OCI-LY3 (cell line): ENCODE measurements around the gene MBD3L4.
"Not testable (repeated sequence)": the region's sequence is repeated elsewhere in the genome, so short reads cannot be mapped to it uniquely, and the experiment has no call there.

Experiments
- H2AFZ ChIP-seq: fragments of 200-600, 300-600 bp; shearing (Covaris generic); 2 replicates; pipeline ENCODE4 v1.6.0; 2014; ENCODE audit warnings: antibody characterized with exemption, low read depth, low read length
- H3K27ac ChIP-seq: fragments of 200-600, 300-600 bp; sonication (generic); 2 replicates; pipeline ENCODE4 v1.5.1; 2014; ENCODE audit warnings: mild to moderate bottlenecking, low read length, moderate library complexity, mixed read lengths
- H3K27me3 ChIP-seq: fragments of 200-600, 300-600 bp; sonication (generic); 2 replicates; pipeline ENCODE4 v1.6.1; 2014; ENCODE audit warnings: low read depth, low read length, mixed read lengths
- H3K36me3 ChIP-seq: fragments of 200-600, 300-600 bp; sonication (generic); replicated peaks from 2 replicates; pipeline ENCODE3; 2014; ENCODE audit warnings: low read depth, low read length, mixed read lengths
- H3K4me1 ChIP-seq: fragments of 300-600, 200-600 bp; sonication (generic); 2 replicates; pipeline ENCODE4 v1.6.1; 2014; ENCODE audit warnings: low read length, mixed read lengths
- H3K4me2 ChIP-seq: fragments of 200-600, 300-600 bp; sonication (generic); 2 replicates; pipeline ENCODE4 v1.6.1; 2014; ENCODE audit warnings: low read length, mixed read lengths
- H3K4me3 ChIP-seq: fragments of 300-600, 200-600 bp; sonication (generic); 2 replicates; pipeline ENCODE4 v1.5.1; 2014; ENCODE audit warnings: antibody characterized with exemption, mild to moderate bottlenecking, low read length, moderate library complexity
- H3K79me2 ChIP-seq: fragments of 300-600, 200-600 bp; shearing (Covaris generic); 2 replicates; pipeline ENCODE4 v1.6.1; 2014; ENCODE audit warnings: mild to moderate bottlenecking, low read length, mixed read lengths
- H3K9ac ChIP-seq: fragments of 300-600, 200-600 bp; shearing (Covaris generic); 2 replicates; pipeline ENCODE4 v1.6.0; 2014; ENCODE audit warnings: mild to moderate bottlenecking, low read length, moderate library complexity
- H3K9me3 ChIP-seq: fragments of 200-600, 300-600 bp; shearing (Covaris generic); 2 replicates; pipeline ENCODE4 v1.6.1; 2014; ENCODE audit warnings: low read length, mixed read lengths; ENCODE audit not compliant: insufficient read depth
- H4K20me1 ChIP-seq: fragments of 200-600, 300-600 bp; sonication (generic); 2 replicates; pipeline ENCODE4 v1.6.1; 2016; ENCODE audit warnings: low read length, mixed read lengths; ENCODE audit not compliant: insufficient read depth
- EZH2phosphoT487 ChIP-seq: fragments of 200-600 bp; shearing (Covaris generic); IDR thresholded peaks from 2 replicates; pipeline ENCODE4 v1.6.1; 2018; ENCODE audit warnings: antibody characterized with exemption, mixed run types, low read depth
- TF ChIP-seq, protein P1 (sequence below): fragments of 200-600, 300-600 bp; sonication (generic); IDR thresholded peaks from 2 replicates; pipeline ENCODE4 v1.5.1; 2014; ENCODE audit warnings: antibody characterized with exemption, low read length, low read depth

The MBD3L4 gene

DNA sequence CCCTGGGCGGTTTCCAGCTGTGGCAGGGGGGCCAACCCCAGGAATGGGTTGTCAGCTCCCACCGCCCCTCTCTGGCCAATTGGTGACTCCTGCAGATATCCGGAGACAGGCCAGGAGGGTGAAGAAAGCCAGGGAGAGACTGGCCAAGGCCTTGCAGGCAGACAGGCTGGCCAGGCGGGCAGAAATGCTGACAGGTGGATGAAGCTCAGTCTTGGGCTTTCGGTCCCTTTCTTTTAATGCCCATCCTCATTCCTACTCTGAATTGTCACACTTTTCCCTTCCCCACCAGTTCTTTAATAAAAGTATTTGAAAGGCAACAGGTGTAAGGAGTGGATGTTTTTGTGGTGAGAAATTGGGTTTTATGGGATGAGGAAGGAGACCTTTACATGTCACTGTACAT, 11.4 kb upstream of the MBD3L4 start:
- H3K36me3 ChIP-seq, H3K27ac ChIP-seq, H3K27me3 ChIP-seq, H3K79me2 ChIP-seq, H3K4me2 ChIP-seq, H2AFZ ChIP-seq, H4K20me1 ChIP-seq, H3K9me3 ChIP-seq, H3K9ac ChIP-seq, H3K4me1 ChIP-seq, H3K4me3 ChIP-seq: not testable (repeated sequence)

DNA sequence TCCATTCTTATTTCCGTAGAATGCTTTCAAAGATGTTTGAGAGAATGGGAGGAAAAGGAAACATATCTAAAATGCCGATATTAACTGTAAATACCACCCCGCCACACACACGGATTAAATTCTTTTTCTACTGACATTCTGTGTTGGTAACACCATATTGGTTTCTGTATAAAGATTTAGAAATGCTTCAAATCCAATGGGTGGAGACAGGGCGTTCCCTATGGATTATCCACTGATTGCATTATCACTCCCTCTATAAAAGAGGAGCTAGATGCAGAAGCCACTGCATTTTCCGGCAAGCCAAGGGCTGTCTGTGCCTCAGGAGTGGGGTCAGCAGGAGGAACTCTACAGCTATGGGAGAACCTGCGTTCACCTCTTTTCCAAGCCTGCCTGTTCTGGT, 9.0 kb upstream of the MBD3L4 start, which contains the start of gene MBD3L2:
Gene MBD3L2 (plus strand): TSS at position 301 of the 400 bp plus-strand sequence. CDS start 53 bp downstream, at position 354.
- H3K36me3 ChIP-seq, H3K79me2 ChIP-seq, H3K4me3 ChIP-seq, H3K27ac ChIP-seq, H3K4me1 ChIP-seq, H3K9ac ChIP-seq, H3K4me2 ChIP-seq, H3K9me3 ChIP-seq, H4K20me1 ChIP-seq, H3K27me3 ChIP-seq, H2AFZ ChIP-seq: not testable (repeated sequence)

DNA sequence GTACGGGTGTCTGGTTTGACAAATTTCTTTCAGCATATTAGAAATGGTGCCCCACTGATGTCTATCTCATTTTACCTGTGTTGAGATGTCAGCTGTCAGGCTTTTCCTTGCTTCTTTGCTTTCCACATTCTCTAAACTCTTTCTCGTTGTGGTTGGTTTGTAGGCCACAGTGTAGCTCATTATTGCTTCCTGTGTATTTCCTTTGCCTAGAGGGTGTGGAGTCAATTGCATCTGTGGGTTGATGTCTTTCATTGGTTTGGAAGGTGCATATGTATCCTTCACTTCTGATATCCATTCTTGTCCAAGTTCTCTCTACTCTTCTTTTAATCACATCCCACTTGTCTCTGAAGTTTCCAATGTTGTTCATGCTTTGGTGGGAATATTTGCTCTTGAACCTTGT, 1.6 kb upstream of the MBD3L4 start:
- H3K27ac ChIP-seq, H3K9me3 ChIP-seq, H3K79me2 ChIP-seq, H3K9ac ChIP-seq, H2AFZ ChIP-seq, H3K4me3 ChIP-seq, H3K36me3 ChIP-seq, H3K4me2 ChIP-seq, H3K4me1 ChIP-seq, H4K20me1 ChIP-seq, H3K27me3 ChIP-seq: not testable (repeated sequence)

DNA sequence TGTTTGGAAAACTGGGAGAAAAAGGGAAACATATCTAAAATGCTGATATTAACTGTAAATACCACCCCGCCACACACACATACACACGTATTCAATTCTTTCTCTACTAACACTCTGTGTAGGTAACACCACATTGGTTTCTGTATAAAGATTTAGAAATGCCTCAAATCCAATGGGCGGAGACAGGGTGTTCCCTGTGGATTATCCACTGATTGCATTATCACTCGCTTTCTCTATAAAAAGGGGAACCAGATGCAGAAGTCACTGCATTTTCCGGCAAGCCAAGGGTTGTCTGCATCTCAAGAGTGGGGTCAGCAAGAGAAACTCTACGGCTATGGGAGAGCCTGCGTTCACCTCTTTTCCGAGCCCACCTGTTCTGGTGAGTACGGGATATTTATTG, 9.7 kb downstream of the MBD3L4 start, which contains the start of gene MBD3L5:
Gene MBD3L5 (plus strand): TSS at position 301 of the 400 bp plus-strand sequence. CDS start 34 bp downstream, at position 335.
- H3K9ac ChIP-seq, H3K27me3 ChIP-seq, H3K9me3 ChIP-seq, H3K27ac ChIP-seq, H3K4me2 ChIP-seq, H4K20me1 ChIP-seq, H3K4me3 ChIP-seq, H3K36me3 ChIP-seq, H3K79me2 ChIP-seq, H3K4me1 ChIP-seq, H2AFZ ChIP-seq: not testable (repeated sequence)

DNA sequence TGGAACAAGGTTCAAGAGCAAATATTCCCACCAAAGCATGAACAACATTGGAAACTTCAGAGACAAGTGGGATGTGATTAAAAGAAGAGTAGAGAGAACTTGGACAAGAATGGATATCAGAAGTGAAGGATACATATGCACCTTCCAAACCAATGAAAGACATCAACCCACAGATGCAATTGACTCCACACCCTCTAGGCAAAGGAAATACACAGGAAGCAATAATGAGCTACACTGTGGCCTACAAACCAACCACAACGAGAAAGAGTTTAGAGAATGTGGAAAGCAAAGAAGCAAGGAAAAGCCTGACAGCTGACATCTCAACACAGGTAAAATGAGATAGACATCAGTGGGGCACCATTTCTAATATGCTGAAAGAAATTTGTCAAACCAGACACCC, 11.2 kb downstream of the MBD3L4 start:
- H3K4me3 ChIP-seq, H2AFZ ChIP-seq, H3K4me1 ChIP-seq, H3K4me2 ChIP-seq, H3K79me2 ChIP-seq, H3K9me3 ChIP-seq, H3K27me3 ChIP-seq, H3K27ac ChIP-seq, H3K36me3 ChIP-seq, H3K9ac ChIP-seq, H4K20me1 ChIP-seq: not testable (repeated sequence)

DNA sequence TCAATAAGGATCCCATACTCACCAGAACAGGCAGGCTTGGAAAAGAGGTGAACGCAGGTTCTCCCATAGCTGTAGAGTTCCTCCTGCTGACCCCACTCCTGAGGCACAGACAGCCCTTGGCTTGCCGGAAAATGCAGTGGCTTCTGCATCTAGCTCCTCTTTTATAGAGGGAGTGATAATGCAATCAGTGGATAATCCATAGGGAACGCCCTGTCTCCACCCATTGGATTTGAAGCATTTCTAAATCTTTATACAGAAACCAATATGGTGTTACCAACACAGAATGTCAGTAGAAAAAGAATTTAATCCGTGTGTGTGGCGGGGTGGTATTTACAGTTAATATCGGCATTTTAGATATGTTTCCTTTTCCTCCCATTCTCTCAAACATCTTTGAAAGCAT, 18.6 kb downstream of the MBD3L4 start, which contains the start of gene MBD3L2B:
Gene MBD3L2B (minus strand): TSS at position 101 of the 400 bp plus-strand sequence. CDS start 34 bp downstream, at position 67.
- H3K36me3 ChIP-seq, H4K20me1 ChIP-seq, H3K4me3 ChIP-seq, H2AFZ ChIP-seq, H3K27ac ChIP-seq, H3K4me2 ChIP-seq, H3K9me3 ChIP-seq, H3K4me1 ChIP-seq, H3K27me3 ChIP-seq, H3K79me2 ChIP-seq, H3K9ac ChIP-seq: not testable (repeated sequence)

DNA sequence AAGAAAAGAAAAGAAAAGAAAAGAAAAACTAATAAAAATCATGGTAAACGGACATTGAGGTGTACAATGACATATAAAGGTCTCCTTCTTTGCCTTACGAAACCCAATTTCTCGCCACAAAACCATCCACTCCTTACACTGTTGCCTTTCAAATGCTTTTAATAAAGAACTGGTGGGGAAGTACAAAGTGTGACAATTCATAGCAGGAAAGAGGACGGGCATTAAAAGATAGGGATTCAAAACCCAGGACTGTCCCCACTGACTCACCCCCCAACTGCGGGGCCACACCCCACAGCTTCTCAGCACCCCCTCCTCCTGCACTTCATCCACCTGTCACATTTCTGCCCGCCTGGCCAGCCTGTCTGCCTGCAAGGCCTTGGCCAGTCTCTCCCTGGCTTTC, 21.2 kb downstream of the MBD3L4 start:
- no peak overlapping the region for H2AFZ ChIP-seq
- no peak overlapping the region for H3K4me3 ChIP-seq
- H3K9ac ChIP-seq: no peak overlapping the region
- H3K79me2 ChIP-seq: no peaks in the 10 kb centered on the region
- H4K20me1 ChIP-seq: no peaks in the 10 kb centered on the region
- no peak overlapping the region for H3K27ac ChIP-seq
- peaks cover 1% of the 10 kb centered on the region; the same call in 1 of the 2 replicates for H3K4me1 ChIP-seq
- no peaks in the 10 kb centered on the region for H3K36me3 ChIP-seq
- TF ChIP-seq EZH2phosphoT487: no peak
- TF ChIP-seq, protein P1, sequence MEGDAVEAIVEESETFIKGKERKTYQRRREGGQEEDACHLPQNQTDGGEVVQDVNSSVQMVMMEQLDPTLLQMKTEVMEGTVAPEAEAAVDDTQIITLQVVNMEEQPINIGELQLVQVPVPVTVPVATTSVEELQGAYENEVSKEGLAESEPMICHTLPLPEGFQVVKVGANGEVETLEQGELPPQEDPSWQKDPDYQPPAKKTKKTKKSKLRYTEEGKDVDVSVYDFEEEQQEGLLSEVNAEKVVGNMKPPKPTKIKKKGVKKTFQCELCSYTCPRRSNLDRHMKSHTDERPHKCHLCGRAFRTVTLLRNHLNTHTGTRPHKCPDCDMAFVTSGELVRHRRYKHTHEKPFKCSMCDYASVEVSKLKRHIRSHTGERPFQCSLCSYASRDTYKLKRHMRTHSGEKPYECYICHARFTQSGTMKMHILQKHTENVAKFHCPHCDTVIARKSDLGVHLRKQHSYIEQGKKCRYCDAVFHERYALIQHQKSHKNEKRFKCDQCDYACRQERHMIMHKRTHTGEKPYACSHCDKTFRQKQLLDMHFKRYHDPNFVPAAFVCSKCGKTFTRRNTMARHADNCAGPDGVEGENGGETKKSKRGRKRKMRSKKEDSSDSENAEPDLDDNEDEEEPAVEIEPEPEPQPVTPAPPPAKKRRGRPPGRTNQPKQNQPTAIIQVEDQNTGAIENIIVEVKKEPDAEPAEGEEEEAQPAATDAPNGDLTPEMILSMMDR: no peak
- H3K9me3 ChIP-seq: no peaks in the 10 kb centered on the region
- 0 out of 2 replicates have a peak, but pooled peaks cover 2% of the 10 kb centered on the region for H3K27me3 ChIP-seq
- no peak overlapping the region for H3K4me2 ChIP-seq
